Activated CD8-positive, alpha-beta memory T cell treated with anti-CD3 and anti-CD28 coated beads for 36 hours (primary cell): ENCODE data around the gene FRS2. TPM values are rescaled to one million over a fixed set of nuclear protein-coding genes. Genes with fewer than 3 reads are reported as not detected.
"Not testable (repeated sequence)": the region's sequence is repeated elsewhere in the genome, so short reads cannot be mapped to it uniquely, and the experiment has no call there.

Experiments
- CTCF ChIA-PET: fragments of 350-600 bp; sonication (Branson Sonifier 250); formaldehyde crosslinking; loops from one replicate; lab custom pipeline; 2021; ENCODE audit warnings: antibody characterized with exemption; lab: Charles Lee
- POLR2A ChIA-PET: fragments of 350-600 bp; sonication (Branson Sonifier 250); formaldehyde crosslinking; loops from one replicate; lab custom pipeline; 2021; ENCODE audit warnings: antibody characterized with exemption; lab: Charles Lee
- total RNA-seq, 2 experiments: library from RNA; stranded (reverse); gene quantifications; one replicate each; pipeline ENCODE4 v1.2.3, GENCODE V29; 2021

The FRS2 gene, protein sequence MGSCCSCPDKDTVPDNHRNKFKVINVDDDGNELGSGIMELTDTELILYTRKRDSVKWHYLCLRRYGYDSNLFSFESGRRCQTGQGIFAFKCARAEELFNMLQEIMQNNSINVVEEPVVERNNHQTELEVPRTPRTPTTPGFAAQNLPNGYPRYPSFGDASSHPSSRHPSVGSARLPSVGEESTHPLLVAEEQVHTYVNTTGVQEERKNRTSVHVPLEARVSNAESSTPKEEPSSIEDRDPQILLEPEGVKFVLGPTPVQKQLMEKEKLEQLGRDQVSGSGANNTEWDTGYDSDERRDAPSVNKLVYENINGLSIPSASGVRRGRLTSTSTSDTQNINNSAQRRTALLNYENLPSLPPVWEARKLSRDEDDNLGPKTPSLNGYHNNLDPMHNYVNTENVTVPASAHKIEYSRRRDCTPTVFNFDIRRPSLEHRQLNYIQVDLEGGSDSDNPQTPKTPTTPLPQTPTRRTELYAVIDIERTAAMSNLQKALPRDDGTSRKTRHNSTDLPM
- total RNA-seq: 1 to 10 TPM; 8.5 to 9.3 TPM

- ChIA-PET POLR2A (interaction anchor here (0.6 to 1.0 kb wide), 2 partner anchors 64 to 140 kb away, joined by 3 to 4 read pairs; no protein-coding TSS in a partner anchor), CTCF (interaction anchor here (0.7 to 1.9 kb wide), 4 partner anchors 42 to 115 kb away, joined by 3 to 5 read pairs (median 4); partner anchors contain the start of gene CCT2)
Observed at GRCh38 chr12:69470189-69471075, at the start of gene FRS2. Gene FRS2 (plus strand): TSS chr12:69470388. CDS start chr12:69569031, 98,643 bp downstream.

DNA sequence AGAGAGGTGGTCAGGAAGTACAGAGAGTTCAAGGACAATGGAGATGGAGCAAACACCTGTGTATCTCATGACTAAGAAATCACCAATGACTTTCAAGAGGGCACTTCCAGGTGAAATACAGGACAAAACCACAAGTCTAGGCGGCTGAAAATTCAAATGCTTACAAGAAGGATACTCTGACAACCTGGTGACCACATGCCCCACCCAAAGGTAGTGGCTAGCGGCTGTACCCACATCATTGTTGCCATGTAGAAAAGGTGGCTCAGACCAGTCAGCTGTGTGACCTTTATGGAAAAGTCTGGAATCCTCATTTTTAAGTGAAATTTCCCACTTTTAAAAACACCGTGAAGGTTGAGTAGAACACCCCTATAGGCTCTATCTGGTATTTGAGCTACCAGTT is 48.6 kb upstream of the FRS2 start:
- ChIA-PET CTCF (no interaction called here), POLR2A (no interaction called here)

GRCh38 chr12:69423037-69423905 is 46.9 kb upstream of the FRS2 start:
- POLR2A ChIA-PET: no interaction called here
- CTCF ChIA-PET: no interaction called here

- CTCF ChIA-PET: no interaction called here
- POLR2A ChIA-PET: no interaction called here
Observed at GRCh38 chr12:69425417-69425816, 44.8 kb upstream of the FRS2 start.

GRCh38 chr12:69428351-69429073 is 41.7 kb upstream of the FRS2 start:
- ChIA-PET POLR2A (no interaction called here), CTCF (interaction anchor here (0.5 to 0.6 kb wide), 2 partner anchors 15 to 1116 kb away, joined by 3 read pairs; no protein-coding TSS in a partner anchor)

- ChIA-PET POLR2A (no interaction called here), CTCF (no interaction called here)
Observed at GRCh38 chr12:69430942-69431590, 39.1 kb upstream of the FRS2 start.

- ChIA-PET POLR2A (interaction anchor here (0.5 kb wide), 1 partner anchor 163 kb away, joined by 4 read pairs; no protein-coding TSS in a partner anchor), CTCF (interaction anchor here (0.6 kb wide), 1 partner anchor 43 kb away, joined by 3 read pairs; no protein-coding TSS in a partner anchor)
Observed at GRCh38 chr12:69431591-69432222, 38.5 kb upstream of the FRS2 start.

- CTCF ChIA-PET: no interaction called here
- POLR2A ChIA-PET: no interaction called here
Observed at GRCh38 chr12:69433653-69434052, 36.5 kb upstream of the FRS2 start.

GRCh38 chr12:69435644-69436043 is 34.5 kb upstream of the FRS2 start:
- POLR2A ChIA-PET: no interaction called here
- CTCF ChIA-PET: no interaction called here

DNA sequence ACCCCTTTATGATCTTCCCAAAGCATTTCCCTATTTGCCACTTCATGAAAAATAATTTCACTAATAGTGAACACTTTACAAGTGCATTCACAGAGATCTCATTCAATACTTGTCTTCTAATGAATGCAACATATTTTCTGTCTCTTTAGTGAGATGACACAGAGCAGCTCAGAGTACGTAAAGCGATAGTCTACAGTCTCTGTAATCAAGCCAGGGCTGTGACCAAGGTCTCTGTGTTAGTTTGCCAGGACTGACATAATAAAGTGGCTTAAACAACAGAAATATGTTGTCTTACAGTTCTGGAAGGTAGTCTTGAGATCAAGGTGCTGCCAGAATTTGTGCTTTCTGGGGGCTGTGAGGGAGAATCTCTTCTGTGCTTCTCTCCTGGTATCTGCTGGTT is 33.1 kb upstream of the FRS2 start:
- ChIA-PET POLR2A (no interaction called here), CTCF (no interaction called here)

DNA sequence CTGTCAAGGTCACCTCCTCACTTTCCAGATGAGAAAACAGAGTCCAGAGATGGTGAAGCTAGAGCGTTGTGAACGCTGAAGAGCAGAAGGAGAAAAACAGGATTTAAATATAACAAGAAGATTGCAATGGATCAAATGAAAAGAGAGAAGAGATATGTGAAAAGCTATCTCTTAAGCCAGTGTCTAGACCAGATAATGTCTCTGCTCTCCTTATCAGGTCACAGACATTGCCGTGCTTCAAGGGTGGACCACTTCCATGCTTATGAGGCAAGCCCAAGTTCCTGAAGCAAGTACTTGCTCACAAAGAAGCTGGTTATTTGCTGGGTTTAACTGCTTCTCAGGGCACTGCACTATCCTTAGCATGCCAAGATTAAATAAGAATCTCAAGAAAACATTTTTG is 31.6 kb upstream of the FRS2 start:
- ChIA-PET POLR2A (no interaction called here), CTCF (no interaction called here)

GRCh38 chr12:69440016-69440415 is 30.2 kb upstream of the FRS2 start:
- CTCF ChIA-PET: no interaction called here
- POLR2A ChIA-PET: no interaction called here

- ChIA-PET POLR2A (no interaction called here), CTCF (no interaction called here)
Observed at GRCh38 chr12:69440886-69441285, 29.3 kb upstream of the FRS2 start.

DNA sequence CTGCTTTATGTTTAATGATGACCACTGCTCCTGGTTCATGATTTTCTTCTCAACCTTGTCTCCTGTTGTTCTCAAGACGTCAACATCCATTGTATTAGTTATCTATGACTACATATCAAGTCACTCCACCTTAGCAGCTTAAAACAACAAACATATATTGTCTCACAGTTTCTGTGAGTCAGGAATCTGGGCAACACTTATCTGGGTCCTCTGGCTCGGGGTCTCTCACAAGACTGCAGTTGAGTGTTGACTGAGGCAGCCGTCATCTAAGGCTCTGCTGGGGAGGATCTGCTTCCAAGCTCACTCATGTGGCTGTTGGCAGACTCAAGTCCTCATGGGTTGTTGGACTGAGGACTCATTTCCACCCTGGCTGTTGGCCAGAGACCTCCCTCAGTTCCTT is 27.3 kb upstream of the FRS2 start:
- POLR2A ChIA-PET: no interaction called here
- CTCF ChIA-PET: interaction anchor here (0.7 kb wide), 1 partner anchor 570 kb away, joined by 3 read pairs; no protein-coding TSS in a partner anchor

DNA sequence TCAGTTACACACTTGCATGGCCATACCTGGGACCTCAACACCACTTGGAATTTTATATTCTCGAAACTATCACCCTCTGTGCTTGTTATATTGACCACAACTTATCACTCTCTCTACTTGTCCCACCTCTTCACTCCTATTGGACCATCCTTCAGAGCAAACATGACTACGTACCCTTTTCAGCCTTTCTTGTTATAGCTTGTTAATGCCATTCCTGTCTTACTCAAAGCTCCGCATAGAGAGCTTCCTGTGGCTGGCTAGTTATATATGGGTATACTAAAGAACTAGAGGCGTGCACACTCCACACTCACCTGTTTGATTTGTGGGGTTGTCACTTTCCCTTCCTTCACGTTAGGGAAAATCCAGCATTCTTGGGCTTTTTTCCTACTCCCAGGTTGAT is 26.3 kb upstream of the FRS2 start:
- POLR2A ChIA-PET: no interaction called here
- CTCF ChIA-PET: no interaction called here

DNA sequence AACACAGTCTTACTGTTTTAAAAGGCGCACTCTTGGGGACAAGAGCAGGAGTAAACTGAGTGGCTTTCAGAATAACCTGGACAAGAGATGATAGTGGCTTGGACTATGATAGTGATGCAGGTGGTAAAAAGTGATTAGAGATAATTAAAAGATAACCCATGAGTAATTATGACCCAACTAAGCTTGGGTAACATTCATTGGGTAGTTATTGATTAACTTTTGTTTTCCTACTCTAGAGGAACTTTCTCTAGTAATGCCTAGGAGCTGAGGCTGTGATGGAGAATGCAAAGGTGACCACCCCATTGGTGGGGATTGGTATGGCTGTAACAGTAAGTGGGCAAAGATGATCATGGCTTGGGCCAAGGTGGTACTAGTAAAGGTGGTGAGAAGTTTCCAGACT is 22.3 kb upstream of the FRS2 start:
- ChIA-PET CTCF (no interaction called here), POLR2A (no interaction called here)

GRCh38 chr12:69452598-69453132 is 17.5 kb upstream of the FRS2 start:
- CTCF ChIA-PET: interaction anchor here (0.6 kb wide), 1 partner anchor 50 kb away, joined by 5 read pairs; no protein-coding TSS in a partner anchor
- POLR2A ChIA-PET: not testable (repeated sequence)
